Mesodermal cell (in vitro differentiated cells): ENCODE data around the gene CELF4.

Experiments
- H3K27ac ChIP-seq: 2 replicates; pipeline ENCODE4 v1.7.0; 2013; ENCODE audit warnings: mild to moderate bottlenecking, low read depth, low read length, moderate library complexity; ENCODE audit not compliant: severe bottlenecking
- H3K36me3 ChIP-seq: 2 replicates; pipeline ENCODE4 v1.7.1; 2013; ENCODE audit warnings: mild to moderate bottlenecking, low read length, moderate library complexity; ENCODE audit not compliant: control insufficient read depth, insufficient read depth
- H3K4me1 ChIP-seq: one replicate; pipeline ENCODE4 v1.7.1; 2013; ENCODE audit warnings: mild to moderate bottlenecking, low read length; ENCODE audit not compliant: insufficient read depth, control insufficient read depth, poor library complexity, severe bottlenecking
- H3K4me3 ChIP-seq: 2 replicates; pipeline ENCODE4 v1.7.0; 2013; ENCODE audit warnings: low read length, control low read depth, mild to moderate bottlenecking; ENCODE audit not compliant: insufficient read depth, poor library complexity, severe bottlenecking; ENCODE audit errors: extremely low read depth
- H3K9me3 ChIP-seq: 2 replicates; pipeline ENCODE4 v1.7.1; 2013; ENCODE audit warnings: mild to moderate bottlenecking, low read length, moderate library complexity; ENCODE audit not compliant: control insufficient read depth
- WGBS, 2 experiments: methylation state at CpG; one replicate each; pipeline ENCODE4 v1.1.5; 2013; ENCODE audit warnings: missing lambda C conversion rate in 2 of 2; ENCODE audit not compliant: insufficient coverage in 2 of 2; 5-methylcytosine and 5-hydroxymethylcytosine counted together

The CELF4 gene

DNA sequence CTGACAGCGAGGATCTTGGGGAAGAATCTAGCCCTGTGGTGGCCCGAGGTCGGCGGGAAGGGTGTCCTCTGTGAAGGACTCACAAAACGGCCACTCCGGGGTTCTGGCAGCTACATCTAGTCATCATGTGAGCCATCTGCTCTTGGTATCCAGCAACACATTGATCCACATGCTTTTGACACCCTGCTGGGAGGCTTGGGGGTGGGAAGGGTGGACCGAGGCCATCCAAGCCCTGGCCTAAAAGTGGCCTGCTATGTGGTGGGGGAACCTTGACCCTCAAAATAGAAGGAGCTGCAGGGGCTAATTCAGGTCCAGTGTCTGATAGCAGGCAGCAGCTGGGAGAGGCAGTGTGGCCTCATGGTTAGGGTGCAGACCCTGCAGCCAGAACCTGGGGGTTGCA lies 145.7 kb downstream of the CELF4 start:
- WGBS, 2 experiments, result 89 to 92% methylated on average over 6 to 7 of the region's 7 CpGs
- peaks cover 18% of the 10 kb centered on the region for H3K4me1 ChIP-seq
- H3K4me3 ChIP-seq, result no peak overlapping the region
- no peaks in the 10 kb centered on the region for H3K9me3 ChIP-seq
- H3K36me3 ChIP-seq, result no peaks in the 10 kb centered on the region
- no peak overlapping the region for H3K27ac ChIP-seq

DNA sequence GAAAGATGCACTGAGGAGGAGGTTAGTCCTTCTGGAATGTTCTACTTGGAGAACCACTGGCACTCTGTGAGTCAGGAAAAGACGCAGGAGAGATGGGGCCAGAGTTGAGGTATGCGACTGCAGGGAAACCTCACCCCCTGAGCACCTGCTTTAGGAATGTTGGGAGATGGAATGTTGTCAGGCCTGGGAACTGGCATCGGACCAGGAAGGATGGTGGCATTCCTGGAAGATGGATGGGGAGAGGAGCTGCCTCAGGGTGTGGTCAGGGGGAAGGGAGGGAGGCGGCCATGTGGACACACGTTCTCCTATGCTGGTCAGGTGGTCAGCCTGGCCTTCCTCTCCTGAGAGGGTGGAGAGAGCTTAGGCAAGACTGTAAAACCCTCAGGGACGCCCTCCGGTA lies 146.3 kb downstream of the CELF4 start:
- Histone ChIP-seq H3K4me3 (no peak overlapping the region), H3K27ac (no peak overlapping the region)
- WGBS, 2 experiments, result 91 to 93% methylated on average over 7 of the region's 7 CpGs

DNA sequence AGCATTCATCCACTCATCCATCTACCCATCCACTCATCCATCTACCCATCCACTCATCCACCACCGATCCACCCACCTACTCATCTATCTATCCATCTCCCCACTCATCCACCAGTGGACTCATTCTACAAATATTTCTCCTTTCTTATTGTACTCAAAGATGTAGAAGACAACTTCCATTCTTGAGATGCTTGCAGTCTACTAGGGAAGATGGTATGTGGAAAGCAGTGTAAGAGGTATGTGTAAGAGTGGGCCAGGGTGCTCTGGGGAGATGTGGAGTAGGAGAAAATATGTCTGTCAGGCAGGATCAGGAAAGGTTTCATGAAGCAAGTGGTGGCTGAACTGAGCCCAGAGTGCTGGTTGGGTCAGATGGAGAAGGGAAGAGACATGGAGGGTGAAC lies 150.8 kb downstream of the CELF4 start:
- H3K4me1 ChIP-seq, result no peaks in the 10 kb centered on the region
- no peaks in the 10 kb centered on the region for H3K9me3 ChIP-seq
- 92% methylated on average over 1 of the region's 1 CpG; no CpG with 5 or more reads in 1 of the 2 experiments for WGBS, 2 experiments
- H3K36me3 ChIP-seq, result no peaks in the 10 kb centered on the region
- no peak overlapping the region for H3K27ac ChIP-seq
- H3K4me3 ChIP-seq, result no peak overlapping the region

More for the DNA sequence above, 146.3 kb downstream of the CELF4 start:
- H3K4me1 ChIP-seq, result peaks cover 18% of the 10 kb centered on the region
- H3K36me3 ChIP-seq, result no peaks in the 10 kb centered on the region
- H3K9me3 ChIP-seq, result no peaks in the 10 kb centered on the region

DNA sequence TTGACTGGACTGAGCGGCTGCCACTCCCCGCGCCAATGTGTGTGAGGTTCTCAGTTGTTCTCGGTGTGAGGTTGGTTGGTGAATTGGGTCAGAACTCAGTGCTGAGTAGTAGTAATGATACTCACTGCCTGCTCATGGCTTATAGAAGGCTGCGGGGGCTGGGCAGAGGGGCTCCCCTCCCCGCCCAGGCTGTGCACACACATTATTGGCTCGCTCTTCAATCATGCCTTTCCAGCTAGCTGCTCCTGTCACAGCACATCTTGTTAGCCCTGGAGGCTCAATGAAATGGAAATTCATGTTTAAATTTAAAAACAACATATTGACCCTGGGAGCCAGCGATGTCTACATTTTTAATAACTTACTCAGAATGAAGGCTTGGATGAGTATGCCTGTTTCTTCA lies 152.8 kb downstream of the CELF4 start:
- 90 to 100% methylated on average over 1 to 4 of the region's 8 CpGs for WGBS, 2 experiments
- Histone ChIP-seq H3K27ac (no peak overlapping the region), H3K4me3 (no peak overlapping the region), H3K9me3 (no peaks in the 10 kb centered on the region), H3K36me3 (no peaks in the 10 kb centered on the region), H3K4me1 (no peaks in the 10 kb centered on the region)

DNA sequence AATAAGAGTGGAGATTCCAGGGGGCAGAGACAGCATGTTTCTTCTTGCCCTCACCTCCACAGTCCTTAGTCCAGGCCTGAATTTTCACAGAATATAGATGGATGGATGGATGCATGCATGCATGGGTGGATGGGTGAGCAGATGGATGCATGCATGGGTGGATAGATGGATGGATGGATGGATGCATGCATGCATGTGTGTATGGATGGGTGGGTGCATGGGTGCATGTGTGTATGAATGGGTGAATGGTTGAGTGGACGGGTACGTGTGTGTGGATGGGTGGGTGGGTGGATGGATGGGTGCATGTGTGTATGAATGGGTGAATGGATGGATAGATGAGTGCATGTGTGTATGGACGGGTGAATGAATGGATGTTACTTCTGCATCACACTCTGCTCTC lies 153.3 kb downstream of the CELF4 start:
- Histone ChIP-seq H3K9me3 (no peaks in the 10 kb centered on the region), H3K4me1 (no peaks in the 10 kb centered on the region), H3K36me3 (no peaks in the 10 kb centered on the region), H3K27ac (no peak overlapping the region), H3K4me3 (no peak overlapping the region)
- 83 to 96% methylated on average over 2 to 3 of the region's 3 CpGs for WGBS, 2 experiments

DNA sequence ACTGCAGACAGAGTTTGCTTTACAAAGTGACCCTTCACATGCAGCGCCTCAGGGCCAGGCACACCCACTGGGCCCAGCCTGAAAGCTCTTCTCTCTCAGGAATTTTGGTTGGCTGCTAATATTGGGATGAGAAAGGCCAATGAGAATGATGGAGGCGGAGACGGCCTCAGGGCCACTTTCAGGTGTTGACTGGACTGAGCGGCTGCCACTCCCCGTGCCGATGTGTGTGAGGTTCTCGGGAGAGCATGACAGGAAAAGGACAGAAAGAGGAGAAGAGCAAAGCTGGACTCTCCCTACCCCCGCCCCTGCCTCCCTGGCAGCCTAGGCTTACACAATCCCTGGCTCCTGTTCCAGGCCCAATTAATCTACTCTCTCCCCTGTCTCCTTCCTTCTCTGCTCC lies 155.7 kb downstream of the CELF4 start:
- H3K4me3 ChIP-seq, result no peak overlapping the region
- H3K36me3 ChIP-seq, result no peaks in the 10 kb centered on the region
- H3K9me3 ChIP-seq, result no peaks in the 10 kb centered on the region
- H3K27ac ChIP-seq, result no peak overlapping the region
- 75 to 80% methylated on average over 2 to 5 of the region's 8 CpGs for WGBS, 2 experiments
- no peaks in the 10 kb centered on the region for H3K4me1 ChIP-seq

DNA sequence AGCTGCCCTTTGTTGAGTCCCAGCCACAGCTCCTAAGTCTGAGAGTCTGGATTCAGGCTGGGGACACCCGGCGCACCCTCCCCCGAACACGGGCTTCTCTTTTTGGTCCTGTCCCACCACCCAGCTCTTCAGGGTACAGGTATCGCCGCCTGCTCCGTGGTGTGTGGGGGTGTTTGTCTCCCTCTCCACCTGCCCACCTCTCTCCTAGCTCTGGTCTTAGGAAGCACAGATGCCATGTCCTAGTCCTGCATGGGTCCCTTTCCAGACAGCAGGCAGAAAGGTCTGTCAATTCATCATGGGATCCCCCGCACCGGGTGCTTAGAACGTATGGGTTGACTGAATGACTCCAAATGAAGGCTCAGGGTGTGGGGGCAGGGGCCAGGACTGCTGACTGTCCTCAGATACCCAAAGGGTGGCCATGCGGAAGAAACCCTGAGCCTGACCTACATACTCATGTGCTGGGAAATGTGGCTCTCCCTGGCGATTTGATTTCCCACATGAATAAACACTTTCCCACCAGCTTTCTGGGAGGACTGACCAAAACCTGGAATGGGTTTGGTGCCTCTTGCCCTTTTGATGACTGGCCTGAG lies 156.8 kb downstream of the CELF4 start:
- 90 to 94% methylated on average over 4 to 5 of the region's 12 CpGs for WGBS, 2 experiments
- Histone ChIP-seq H3K36me3 (no peaks in the 10 kb centered on the region), H3K4me1 (peaks cover 5% of the 10 kb centered on the region), H3K9me3 (no peaks in the 10 kb centered on the region), H3K27ac (no peak overlapping the region), H3K4me3 (no peak overlapping the region)

DNA sequence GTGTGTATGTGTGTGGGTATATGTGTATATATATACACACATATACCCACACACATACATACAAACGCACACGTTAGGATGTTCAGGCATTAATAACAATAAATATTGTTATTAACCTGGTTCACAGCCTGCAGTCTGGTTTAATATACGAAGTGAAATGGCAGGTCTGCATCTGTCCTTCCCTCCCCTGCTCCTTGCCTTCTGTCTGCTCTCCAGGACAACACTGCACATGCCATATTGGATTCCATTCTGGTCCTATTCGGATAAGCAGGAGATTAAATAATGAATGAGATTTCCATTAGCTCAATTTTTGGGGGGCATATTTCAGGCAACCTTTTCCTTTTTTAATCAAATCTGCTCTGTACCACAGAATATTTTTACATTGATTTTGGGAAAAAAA lies 158.0 kb downstream of the CELF4 start:
- WGBS, 2 experiments, result 86% methylated on average over 1 of the region's 4 CpGs; no CpG with 5 or more reads in 1 of the 2 experiments
- H3K9me3 ChIP-seq, result no peaks in the 10 kb centered on the region
- H3K4me1 ChIP-seq, result peaks cover 15% of the 10 kb centered on the region
- no peak overlapping the region for H3K4me3 ChIP-seq
- H3K27ac ChIP-seq, result no peak overlapping the region
- H3K36me3 ChIP-seq, result no peaks in the 10 kb centered on the region

DNA sequence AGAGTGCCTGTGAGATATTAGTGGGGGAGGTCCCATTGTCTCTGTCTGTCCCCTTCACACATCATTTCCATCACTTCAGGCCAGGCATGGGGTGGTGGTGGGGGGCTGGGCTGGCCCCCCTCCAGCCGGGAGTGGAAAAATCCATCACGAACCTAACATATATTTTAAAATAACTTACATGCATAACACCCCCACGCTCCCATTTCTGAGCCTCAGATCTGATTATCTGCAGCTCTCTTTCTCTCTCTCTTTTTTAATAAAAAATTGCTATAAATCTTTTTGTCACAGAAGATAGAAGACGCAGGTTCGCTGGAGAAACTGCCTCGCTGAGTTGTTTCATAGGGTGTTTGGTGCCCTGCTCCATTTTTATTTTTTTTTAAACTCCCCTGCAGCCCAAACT lies 159.8 kb downstream of the CELF4 start:
- WGBS, 2 experiments, result 100% methylated on average over 1 to 2 of the region's 6 CpGs
- Histone ChIP-seq H3K9me3 (no peaks in the 10 kb centered on the region), H3K36me3 (no peaks in the 10 kb centered on the region), H3K27ac (no peak overlapping the region), H3K4me1 (peaks cover 22% of the 10 kb centered on the region), H3K4me3 (no peak overlapping the region)

DNA sequence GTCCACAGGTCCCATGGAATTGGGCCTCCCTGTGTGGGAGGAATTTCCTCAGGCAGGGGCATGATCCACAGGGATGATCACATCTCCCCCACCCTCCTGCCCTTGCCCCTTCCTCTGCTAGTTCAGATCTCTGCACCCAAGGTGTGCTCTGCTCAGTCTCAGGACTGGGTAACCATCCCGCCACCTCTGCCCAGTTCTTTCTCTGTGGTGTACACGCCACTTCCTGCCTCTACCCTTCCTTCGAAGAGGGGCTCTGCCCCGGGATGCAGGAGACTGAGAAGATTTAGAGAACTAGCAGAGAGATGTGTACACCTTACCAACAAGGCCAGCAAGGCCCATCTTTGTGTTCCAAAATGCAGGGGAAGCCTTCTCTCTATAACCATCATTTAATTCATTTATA lies 160.4 kb downstream of the CELF4 start:
- Histone ChIP-seq H3K4me1 (peaks cover 22% of the 10 kb centered on the region), H3K4me3 (no peak overlapping the region), H3K36me3 (no peaks in the 10 kb centered on the region), H3K27ac (no peak overlapping the region), H3K9me3 (no peaks in the 10 kb centered on the region)
- 100% methylated on average over 2 of the region's 4 CpGs; no CpG with 5 or more reads in 1 of the 2 experiments for WGBS, 2 experiments

DNA sequence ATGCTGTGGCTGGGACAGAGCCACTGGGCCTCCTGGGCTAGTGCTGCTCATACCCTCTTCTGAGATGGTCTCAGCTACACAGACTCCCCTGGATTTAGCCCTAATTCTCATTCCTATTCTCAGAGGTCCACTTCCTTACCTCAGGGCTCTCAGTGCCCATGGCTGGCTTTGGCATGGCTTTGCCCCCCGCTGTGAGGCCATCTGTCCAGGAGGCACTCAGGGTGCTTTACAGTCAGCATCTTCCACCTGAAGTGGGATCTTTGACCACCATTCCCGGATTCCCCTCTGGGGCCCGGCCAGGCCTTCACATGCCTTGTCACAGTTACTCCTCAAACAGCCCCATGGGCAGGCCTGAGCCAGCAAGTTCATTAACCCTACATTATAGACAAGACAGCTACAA lies 161.8 kb downstream of the CELF4 start:
- H3K36me3 ChIP-seq, result no peaks in the 10 kb centered on the region
- no peaks in the 10 kb centered on the region for H3K9me3 ChIP-seq
- 98 to 100% methylated on average over 3 of the region's 3 CpGs for WGBS, 2 experiments
- peaks cover 22% of the 10 kb centered on the region for H3K4me1 ChIP-seq
- no peak overlapping the region for H3K4me3 ChIP-seq
- H3K27ac ChIP-seq, result peak overlapping the region; percentile 64
